Liver (tissue), 9 donors: ENCODE data around the gene TERB2. TPM values are rescaled to one million over a fixed set of nuclear protein-coding genes. Genes with fewer than 3 reads are reported as not detected.
"Not testable (repeated sequence)": the region's sequence is repeated elsewhere in the genome, so short reads cannot be mapped to it uniquely, and the experiment has no call there.

ENCODE experiments used
- DNase-seq: peaks from one replicate; pipeline ENCODE4 v3.0.0-alpha.2; 2017; ENCODE audit warnings: low spot score
- H3K27ac ChIP-seq, 2 donors: one replicate each; pipeline ENCODE4 v1.7.0; 2013; ENCODE audit warnings: inconsistent platforms in 2 of 2, low read length in 2 of 2, control low read depth in 1 of 2, low read depth in 1 of 2, mild to moderate bottlenecking in 1 of 2
- H3K27me3 ChIP-seq, 4 donors: one replicate each; pipeline versions ENCODE4 v1.6.1 to v1.7.0; 2013; ENCODE audit warnings: low read length in 3 of 4, inconsistent platforms in 1 of 4, mild to moderate bottlenecking in 1 of 4, moderate library complexity in 1 of 4; ENCODE audit not compliant: control insufficient read depth in 4 of 4, insufficient read depth in 4 of 4
- H3K36me3 ChIP-seq, 4 donors: one replicate each; pipeline versions ENCODE4 v1.6.1 to v1.7.0; 2013; ENCODE audit warnings: low read length in 3 of 4, mild to moderate bottlenecking in 3 of 4, low read depth in 1 of 4, moderate library complexity in 1 of 4; ENCODE audit not compliant: control insufficient read depth in 4 of 4, insufficient read depth in 3 of 4
- H3K4me1 ChIP-seq, 4 donors: one replicate each; pipeline versions ENCODE4 v1.6.1 to v1.7.0; 2013; ENCODE audit warnings: low read length in 3 of 4, mild to moderate bottlenecking in 3 of 4, moderate library complexity in 1 of 4; ENCODE audit not compliant: control insufficient read depth in 4 of 4, insufficient read depth in 4 of 4
- H3K4me3 ChIP-seq, 3 donors: one replicate each; pipeline versions ENCODE4 v1.6.1 to v1.7.0; 2013; ENCODE audit warnings: low read length in 3 of 3, control low read depth in 1 of 3, low read depth in 1 of 3, mild to moderate bottlenecking in 1 of 3
- H3K9ac ChIP-seq, 2 donors: one replicate each; pipeline ENCODE4 v1.7.0; 2013; ENCODE audit warnings: low read length in 2 of 2, mild to moderate bottlenecking in 2 of 2, moderate library complexity in 2 of 2, control low read depth in 1 of 2, low read depth in 1 of 2
- H3K9me3 ChIP-seq, 4 donors: one replicate each; pipeline versions ENCODE4 v1.6.1 to v1.7.0; 2013; ENCODE audit warnings: low read length in 3 of 4; ENCODE audit not compliant: control insufficient read depth in 4 of 4
- ATF3 ChIP-seq: IDR thresholded peaks from 2 replicates; pipeline ENCODE4 v1.6.1; 2016; ENCODE audit warnings: antibody characterized with exemption
- CTCF ChIP-seq: fragments of 150-350 bp; IDR thresholded peaks from 2 replicates; pipeline ENCODE4 v1.5.1; 2017; ENCODE audit warnings: improper control_type of control experiment, low read depth, low read length; ENCODE audit not compliant: missing input control
- EGR1 ChIP-seq, 2 donors: IDR thresholded peaks; 2 replicates each; pipeline ENCODE4 v1.6.1; 2016 to 2018; ENCODE audit warnings: antibody characterized with exemption in 2 of 2, low read depth in 2 of 2
- FOXA2 ChIP-seq: IDR thresholded peaks from 2 replicates; pipeline ENCODE4 v1.6.1; 2016; ENCODE audit warnings: antibody characterized with exemption
- GABPA ChIP-seq, 2 donors: IDR thresholded peaks in 1 of 2; conservative IDR thresholded peaks in 1 of 2; 2 replicates each; pipeline ENCODE4 v1.6.1; 2016; ENCODE audit warnings: antibody characterized with exemption in 2 of 2, mild to moderate bottlenecking in 1 of 2, moderate library complexity in 1 of 2
- HNF4A ChIP-seq, 2 donors: conservative IDR thresholded peaks; 2 replicates each; pipeline ENCODE4 v1.6.1; 2016; ENCODE audit warnings: antibody characterized with exemption in 2 of 2, mild to moderate bottlenecking in 2 of 2
- HNF4G ChIP-seq: IDR thresholded peaks from 2 replicates; pipeline ENCODE4 v1.6.1; 2016; ENCODE audit warnings: antibody characterized with exemption
- JUND ChIP-seq, 2 donors: IDR thresholded peaks; 2 replicates each; pipeline ENCODE4 v1.6.1; 2016; ENCODE audit warnings: antibody characterized with exemption in 2 of 2
- NR2F2 ChIP-seq: IDR thresholded peaks from 2 replicates; pipeline ENCODE4 v1.6.1; 2016; ENCODE audit warnings: antibody characterized with exemption
- RAD21 ChIP-seq, 2 donors: IDR thresholded peaks; 2 replicates each; pipeline ENCODE4 v1.6.1; 2016; ENCODE audit warnings: antibody characterized with exemption in 2 of 2, mild to moderate bottlenecking in 2 of 2
- REST ChIP-seq: IDR thresholded peaks from 2 replicates; pipeline ENCODE4 v1.6.1; 2016; ENCODE audit warnings: antibody characterized with exemption, mild to moderate bottlenecking
- RXRA ChIP-seq, 2 donors: IDR thresholded peaks; 2 replicates each; pipeline ENCODE4 v1.6.1; 2017 to 2018; ENCODE audit warnings: antibody characterized with exemption in 2 of 2, mild to moderate bottlenecking in 1 of 2
- SP1 ChIP-seq: IDR thresholded peaks from 2 replicates; pipeline ENCODE4 v1.6.1; 2018; ENCODE audit warnings: antibody characterized with exemption, mild to moderate bottlenecking
- TAF1 ChIP-seq: conservative IDR thresholded peaks from 2 replicates; pipeline ENCODE4 v1.6.1; 2016; ENCODE audit warnings: antibody characterized with exemption, mild to moderate bottlenecking
- YY1 ChIP-seq: IDR thresholded peaks from 2 replicates; pipeline ENCODE4 v1.6.1; 2016; ENCODE audit warnings: antibody characterized with exemption, mild to moderate bottlenecking
- WGBS: extraction: QIAGEN DNeasy Blood & Tissue Kit; methylation state at CpG from one replicate; pipeline ENCODE4 v1.1.7; 2013; 5-methylcytosine and 5-hydroxymethylcytosine counted together
- polyA plus RNA-seq, 2 donors: library from polyadenylated mRNA; stranded (reverse) in 1 of 2; unstranded in 1 of 2; fragments of 200-250 nt in 1 of 2; fragments of >200 nt in 1 of 2; fragmentation: Nextera tagmentation in 1 of 2; extraction: Ambion mirVana in 1 of 2; gene quantifications; one replicate each; pipeline versions ENCODE4 v1.2.1 to v1.2.3, GENCODE V29; 2013 to 2015
- total RNA-seq, 2 donors: library from RNA; depleted of rRNA; stranded (reverse); fragments of >200 nt; gene quantifications; one replicate each; pipeline ENCODE4 v1.2.3, GENCODE V29; 2014
- TF ChIP-seq, protein P1 (sequence below): IDR thresholded peaks from 2 replicates; pipeline ENCODE4 v1.6.1; 2016; ENCODE audit warnings: antibody characterized with exemption
- TF ChIP-seq, protein P2 (sequence below): IDR thresholded peaks from 2 replicates; pipeline ENCODE4 v1.6.1; 2016; ENCODE audit warnings: antibody characterized with exemption
- donor health status: healthy.
- donor health status: healthy.
- donor health status: healthy.
- donor health status: healthy.
- donor health status: healthy.

The TERB2 gene
- total and polyA plus RNA-seq, 4 donors = 0.08 TPM; not detected in 3

- WGBS = 66% methylated on average over 6 of the region's 6 CpGs
- no peak overlapping the region for H3K4me3 ChIP-seq
Measured at GRCh38 chr15:44971036-44971435, 14.5 kb downstream of the TERB2 start.

DNA sequence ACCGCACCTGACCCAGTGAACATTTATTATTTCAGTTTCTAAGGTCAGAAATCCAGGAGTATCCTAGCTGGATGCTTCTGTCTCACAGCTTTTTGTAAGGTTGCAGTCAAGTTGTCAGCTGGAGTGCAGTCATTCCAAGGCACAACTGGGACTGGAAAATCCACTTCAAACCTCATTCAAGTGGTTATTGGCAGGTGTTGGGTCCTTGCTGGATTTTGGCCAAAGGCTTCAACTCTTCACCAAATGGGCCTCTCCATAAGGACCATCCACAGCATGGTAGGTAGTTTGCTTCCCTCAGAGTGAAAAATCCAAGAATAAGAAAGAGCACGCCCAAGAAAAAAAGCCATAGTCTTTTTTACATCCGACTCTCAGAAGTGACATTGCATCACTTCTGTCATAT is 19.7 kb downstream of the TERB2 start:
- 98% methylated on average over 3 of the region's 3 CpGs for WGBS
- not testable (repeated sequence) for H3K36me3 ChIP-seq, H3K9me3 ChIP-seq, H3K4me3 ChIP-seq, H3K27me3 ChIP-seq, H3K4me1 ChIP-seq, DNase-seq, H3K27ac ChIP-seq, H3K9ac ChIP-seq

More at GRCh38 chr15:44971036-44971435, 14.5 kb downstream of the TERB2 start:
- no peaks in the 10 kb centered on the region for H3K36me3 ChIP-seq
- H3K27ac ChIP-seq = no peak overlapping the region
- H3K9me3 ChIP-seq = no peaks in the 10 kb centered on the region
- no peak overlapping the region for H3K9ac ChIP-seq
- H3K27me3 ChIP-seq = no peaks in the 10 kb centered on the region
- DNase-seq = no peak
- TF ChIP-seq ATF3 (no peak), YY1 (no peak), GABPA (IDR thresholded peaks at IDR 0.05 in 1 of 2, conservative IDR thresholded peaks at IDR 0.05 in 1 of 2) (no peak), REST (no peak), FOXA2 (no peak), RXRA (IDR thresholded peaks at IDR 0.05) (no peak), HNF4G (no peak), SP1 (no peak), NR2F2 (no peak), EGR1 (IDR thresholded peaks at IDR 0.05; ENCODE audit: low read depth in 2 of 2) (no peak), RAD21 (IDR thresholded peaks at IDR 0.05) (no peak), CTCF (no peak), JUND (IDR thresholded peaks at IDR 0.05) (no peak), HNF4A (conservative IDR thresholded peaks at IDR 0.05) (no peak), TAF1 (no peak)
- TF ChIP-seq, protein P1, sequence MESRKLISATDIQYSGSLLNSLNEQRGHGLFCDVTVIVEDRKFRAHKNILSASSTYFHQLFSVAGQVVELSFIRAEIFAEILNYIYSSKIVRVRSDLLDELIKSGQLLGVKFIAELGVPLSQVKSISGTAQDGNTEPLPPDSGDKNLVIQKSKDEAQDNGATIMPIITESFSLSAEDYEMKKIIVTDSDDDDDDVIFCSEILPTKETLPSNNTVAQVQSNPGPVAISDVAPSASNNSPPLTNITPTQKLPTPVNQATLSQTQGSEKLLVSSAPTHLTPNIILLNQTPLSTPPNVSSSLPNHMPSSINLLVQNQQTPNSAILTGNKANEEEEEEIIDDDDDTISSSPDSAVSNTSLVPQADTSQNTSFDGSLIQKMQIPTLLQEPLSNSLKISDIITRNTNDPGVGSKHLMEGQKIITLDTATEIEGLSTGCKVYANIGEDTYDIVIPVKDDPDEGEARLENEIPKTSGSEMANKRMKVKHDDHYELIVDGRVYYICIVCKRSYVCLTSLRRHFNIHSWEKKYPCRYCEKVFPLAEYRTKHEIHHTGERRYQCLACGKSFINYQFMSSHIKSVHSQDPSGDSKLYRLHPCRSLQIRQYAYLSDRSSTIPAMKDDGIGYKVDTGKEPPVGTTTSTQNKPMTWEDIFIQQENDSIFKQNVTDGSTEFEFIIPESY = no peak
- TF ChIP-seq, protein P2, sequence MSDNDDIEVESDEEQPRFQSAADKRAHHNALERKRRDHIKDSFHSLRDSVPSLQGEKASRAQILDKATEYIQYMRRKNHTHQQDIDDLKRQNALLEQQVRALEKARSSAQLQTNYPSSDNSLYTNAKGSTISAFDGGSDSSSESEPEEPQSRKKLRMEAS = no peak
- H3K4me1 ChIP-seq = no peaks in the 10 kb centered on the region

- H3K9ac ChIP-seq, H3K36me3 ChIP-seq, H3K4me3 ChIP-seq, H3K9me3 ChIP-seq, H3K27ac ChIP-seq, DNase-seq, H3K4me1 ChIP-seq, H3K27me3 ChIP-seq: not testable (repeated sequence)
- WGBS = 30% methylated on average over 2 of the region's 2 CpGs
Measured at GRCh38 chr15:44977781-44978180, 21.3 kb downstream of the TERB2 start.
